Stimulated activated CD4-positive, alpha-beta T cell treated with anti-CD3 and anti-CD28 coated beads, Interleukin-2, amount 100 ng/mL, for 4 hours (primary cell): ENCODE data around the gene SUGCT.
"Not testable (repeated sequence)": the region's sequence is repeated elsewhere in the genome, so short reads cannot be mapped to it uniquely, and the experiment has no call there.

Experiments used
- DNase-seq: peaks from one replicate; pipeline ENCODE4 v3.0.0-alpha.2; 2020; ENCODE audit warnings: low read depth

Gene SUGCT

GRCh38 chr7:40134428-40135316, at the start of gene SUGCT, which contains the start of gene MPLKIP:
SUGCT (plus strand) TSS chr7:40135005.
MPLKIP (minus strand) TSS chr7:40134622; CDS start chr7:40134567, 55 bp downstream.
- DNase-seq: peak; percentile 74

GRCh38 chr7:40092182-40092581, 42.6 kb upstream of the SUGCT start:
- DNase-seq: no peak

GRCh38 chr7:40093631-40094350, 41.0 kb upstream of the SUGCT start:
- DNase-seq: no peak

- DNase-seq: no peak
Observed at GRCh38 chr7:40095230-40095629, 39.6 kb upstream of the SUGCT start.

GRCh38 chr7:40095695-40096327, 39.0 kb upstream of the SUGCT start:
- no peak for DNase-seq

- DNase-seq: no peak
Observed at GRCh38 chr7:40097728-40098127, 37.1 kb upstream of the SUGCT start.

GRCh38 chr7:40098810-40099209, 36.0 kb upstream of the SUGCT start:
- no peak for DNase-seq

GRCh38 chr7:40099837-40100236, 35.0 kb upstream of the SUGCT start:
- DNase-seq: no peak

GRCh38 chr7:40101201-40101600, 33.6 kb upstream of the SUGCT start:
- no peak for DNase-seq

GRCh38 chr7:40102897-40103296, 31.9 kb upstream of the SUGCT start:
- no peak for DNase-seq

- DNase-seq: no peak
Observed at GRCh38 chr7:40105879-40106473, 28.8 kb upstream of the SUGCT start.

GRCh38 chr7:40115936-40116335, 18.9 kb upstream of the SUGCT start:
- no peak for DNase-seq

GRCh38 chr7:40117199-40117598, 17.6 kb upstream of the SUGCT start:
- DNase-seq: not testable (repeated sequence)

- not testable (repeated sequence) for DNase-seq
Observed at GRCh38 chr7:40118201-40118600, 16.6 kb upstream of the SUGCT start.

- DNase-seq: no peak
Observed at GRCh38 chr7:40120020-40120419, 14.8 kb upstream of the SUGCT start.

GRCh38 chr7:40122100-40122939, 12.5 kb upstream of the SUGCT start:
- not testable (repeated sequence) for DNase-seq

- DNase-seq: no peak
Observed at GRCh38 chr7:40122940-40123254, 11.9 kb upstream of the SUGCT start.

- DNase-seq: no peak
Observed at GRCh38 chr7:40133561-40134427, 1.0 kb upstream of the SUGCT start.

- peak; percentile 0 for DNase-seq
Observed at GRCh38 chr7:40135317-40135610, 459 bp downstream of the SUGCT start.

- DNase-seq: no peak
Observed at GRCh38 chr7:40137563-40137962, 2.8 kb downstream of the SUGCT start.

GRCh38 chr7:40138973-40139372, 4.2 kb downstream of the SUGCT start:
- no peak for DNase-seq
